ENCODE measurements around the gene CCNL2.
A peak's percentile ranks its signal among the peaks of the same experiment; 100 is the strongest.
"Not testable (repeated sequence)": the region's sequence is repeated elsewhere in the genome, so short reads cannot be mapped to it uniquely, and the experiment has no call there.

Gene CCNL2

GRCh38 chr1:1419363-1419812 is 20.3 kb upstream of the CCNL2 start:
- DNase-seq = no peak

DNA sequence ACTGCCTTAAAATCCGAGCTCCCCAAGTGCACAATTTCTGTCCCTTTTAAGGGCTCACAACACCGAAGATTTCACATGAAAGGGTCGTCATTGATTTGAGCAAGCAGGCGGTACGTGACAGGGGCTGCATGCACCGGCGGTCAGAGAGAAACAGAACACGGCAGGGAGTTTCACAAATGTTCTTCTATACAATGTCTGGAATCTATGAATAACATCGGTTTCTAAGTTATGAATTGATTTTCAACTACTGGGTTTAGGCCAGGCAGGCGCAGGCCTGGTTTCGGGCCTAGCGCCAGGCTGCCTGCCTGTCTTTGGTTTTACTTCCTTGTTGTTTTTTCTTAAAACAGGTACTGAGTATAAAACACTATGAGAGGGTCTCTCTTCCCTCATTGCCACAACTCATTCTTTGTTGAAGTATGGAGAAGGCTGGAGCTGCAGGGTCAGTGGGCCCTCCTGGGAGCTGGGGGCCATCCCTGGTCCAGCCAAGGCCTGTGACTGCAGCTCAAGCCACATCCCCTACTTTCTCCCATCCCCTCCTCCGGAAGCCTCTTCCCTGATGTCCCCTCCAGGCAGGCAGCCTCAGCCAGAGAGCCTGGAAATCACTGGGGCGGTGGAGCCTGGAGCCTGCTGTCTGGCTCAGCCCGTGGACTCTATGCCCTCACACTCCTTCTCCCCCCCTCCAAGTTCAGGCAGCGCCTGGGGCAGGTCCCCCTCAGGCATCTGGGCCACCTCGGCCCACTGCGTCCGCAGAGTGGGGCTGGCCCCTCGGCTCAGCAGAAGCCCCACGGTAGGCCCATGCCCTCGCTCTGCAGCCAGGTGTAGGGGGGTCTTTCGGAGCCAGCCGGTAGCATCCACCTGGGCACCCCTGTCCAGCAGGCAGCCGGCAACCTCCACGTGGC is 19.6 kb upstream of the CCNL2 start:
- no peak for DNase-seq

- not testable (repeated sequence) for DNase-seq
Observed at GRCh38 chr1:1417825-1418463, 18.8 kb upstream of the CCNL2 start.

DNA sequence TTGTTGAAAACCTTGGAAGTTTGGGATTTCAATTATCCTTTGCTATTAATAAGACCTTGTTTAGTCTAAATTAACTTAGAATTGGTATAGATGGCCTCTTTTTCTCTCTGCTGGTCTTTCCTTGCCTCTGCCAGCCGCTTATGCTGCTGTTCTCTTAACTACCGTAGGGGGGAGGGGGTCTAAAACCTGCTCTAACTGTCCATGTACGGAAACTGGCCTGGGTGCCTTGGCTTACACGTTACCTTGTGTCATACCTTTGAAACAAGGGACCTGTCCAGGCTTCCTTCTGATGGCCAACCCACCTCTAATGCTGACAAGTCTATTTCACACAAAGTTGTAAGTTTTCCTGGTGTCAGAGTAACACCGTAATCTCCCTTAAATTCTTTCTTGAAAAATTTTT is 18.3 kb upstream of the CCNL2 start:
- not testable (repeated sequence) for DNase-seq

- DNase-seq = no peak
Observed at GRCh38 chr1:1415751-1416150, 16.6 kb upstream of the CCNL2 start.

DNA sequence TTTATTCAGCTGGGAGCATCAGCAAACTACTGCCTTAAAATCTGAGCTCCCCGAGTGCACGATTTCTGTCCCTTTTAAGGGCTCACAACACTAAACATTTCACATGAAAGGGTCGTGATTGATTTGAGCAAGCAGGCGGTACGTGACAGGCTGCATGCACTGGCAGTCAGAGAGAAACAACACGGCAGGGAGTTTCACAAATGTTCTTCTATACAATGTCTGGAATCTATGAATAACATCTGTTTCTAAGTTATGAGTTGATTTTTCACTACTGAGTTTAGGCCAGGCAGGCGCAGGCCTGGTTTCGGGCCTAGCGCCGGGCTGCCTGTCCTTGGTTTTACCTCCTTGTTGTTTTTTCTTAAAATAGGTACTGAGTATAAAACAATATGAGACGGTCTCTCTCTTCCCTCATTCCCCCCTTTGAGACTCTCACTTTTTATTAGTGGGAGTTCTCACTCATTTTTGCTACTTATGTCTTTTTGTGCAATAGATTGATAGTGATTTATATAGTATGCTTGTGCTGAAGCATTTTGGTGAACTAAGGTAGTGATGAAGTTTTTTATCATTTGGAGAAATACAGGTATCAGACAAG is 13.3 kb upstream of the CCNL2 start:
- not testable (repeated sequence) for DNase-seq

GRCh38 chr1:1411626-1412025 is 12.5 kb upstream of the CCNL2 start:
- no peak for DNase-seq

- not testable (repeated sequence) for DNase-seq
Observed at GRCh38 chr1:1410238-1410637, 11.1 kb upstream of the CCNL2 start.

GRCh38 chr1:1407636-1408318 is 8.6 kb upstream of the CCNL2 start:
- DNase-seq = no peak

GRCh38 chr1:1406821-1407635 is 7.9 kb upstream of the CCNL2 start, which contains the start of gene MRPL20:
Gene MRPL20 (minus strand): TSS chr1:1407293. CDS start chr1:1407217, 76 bp downstream.
- DNase-seq = peak; percentile 87 to 96

GRCh38 chr1:1406101-1406820 is 7.1 kb upstream of the CCNL2 start:
- no peak for DNase-seq

GRCh38 chr1:1403653-1404052 is 4.5 kb upstream of the CCNL2 start:
- DNase-seq = no peak

- DNase-seq = not testable (repeated sequence)
Observed at GRCh38 chr1:1402901-1403392, 3.8 kb upstream of the CCNL2 start.

- peak in 1 of 2 experiments; percentile 59 for DNase-seq
Observed at GRCh38 chr1:1402072-1402900, 3.2 kb upstream of the CCNL2 start.

- no peak for DNase-seq
Observed at GRCh38 chr1:1401457-1402010, 2.4 kb upstream of the CCNL2 start.

DNA sequence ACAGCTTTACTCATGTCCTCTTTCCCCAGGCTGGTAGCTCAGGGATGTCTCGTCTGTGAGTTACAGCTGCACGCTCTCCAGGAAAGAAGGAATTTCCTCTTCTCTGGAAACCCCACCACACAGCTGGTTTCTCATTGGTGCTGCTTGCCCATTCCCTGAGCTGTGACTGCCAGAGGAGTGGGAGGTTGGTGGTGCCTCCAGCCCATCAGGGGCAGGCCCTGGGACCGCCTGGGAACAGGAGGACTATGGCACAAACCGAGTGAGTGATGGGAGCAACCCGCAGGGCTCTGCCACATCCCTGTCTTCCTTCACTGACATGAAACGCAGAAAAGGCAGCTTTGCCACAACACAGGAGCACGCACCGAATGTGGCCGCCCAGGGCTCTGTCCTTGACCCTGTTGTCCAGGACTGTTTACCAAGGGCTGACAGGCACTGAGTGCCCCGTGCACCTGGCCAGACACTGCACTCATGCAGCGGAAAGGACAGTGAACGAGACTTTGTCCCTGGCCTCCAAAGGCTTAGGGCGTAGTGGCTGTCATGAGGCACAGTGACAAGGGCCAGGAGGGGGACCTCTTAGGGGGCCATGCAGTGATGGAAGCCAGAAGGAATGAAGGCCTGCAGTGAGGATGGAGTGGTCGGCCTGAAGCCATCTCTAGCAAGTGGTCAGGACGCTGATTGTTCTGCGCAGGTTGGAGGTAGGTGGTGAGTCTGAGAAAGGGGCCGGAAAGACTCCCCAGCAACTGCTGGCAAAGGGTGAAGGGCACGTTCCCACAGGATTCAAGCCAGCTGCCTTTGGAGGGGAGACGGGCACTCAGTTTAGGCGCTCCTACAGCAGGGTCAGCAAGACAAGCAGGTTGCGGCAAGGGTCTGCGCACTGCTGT is 1.7 kb upstream of the CCNL2 start:
- DNase-seq = no peak

DNA sequence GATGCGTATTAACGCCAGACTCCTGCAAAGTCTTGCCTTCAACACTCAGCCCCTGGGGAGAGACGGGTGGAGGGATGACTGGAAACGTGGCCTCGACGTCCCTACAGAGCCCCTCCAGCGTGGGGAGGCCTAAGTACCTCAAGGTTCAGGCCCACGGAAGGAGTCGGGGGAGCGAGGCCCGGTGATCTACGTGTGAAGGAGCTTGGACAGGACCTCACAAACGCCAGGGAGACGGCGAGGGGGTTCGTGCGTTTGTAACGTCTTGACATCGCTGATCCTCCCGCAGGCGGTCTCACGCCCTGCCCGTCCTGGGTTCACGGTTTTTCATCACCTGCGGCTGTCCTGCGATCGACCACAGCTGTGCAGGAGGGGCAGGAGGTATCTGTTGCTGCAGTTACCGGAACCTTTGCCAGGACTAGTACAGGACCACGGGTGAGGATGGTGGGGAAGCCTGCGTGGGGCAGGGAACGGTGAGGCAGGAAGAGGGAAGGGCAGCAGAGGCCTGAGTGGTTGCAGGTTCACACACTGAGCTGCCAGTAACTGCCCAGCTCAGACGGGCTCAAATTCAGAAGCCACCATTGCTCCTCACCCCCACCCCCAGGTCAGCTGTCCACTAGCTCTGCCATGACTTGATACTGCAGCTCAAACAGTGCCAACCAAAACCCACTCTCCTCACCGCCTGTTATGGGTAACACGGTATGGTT is 889 bp upstream of the CCNL2 start:
- no peak for DNase-seq

GRCh38 chr1:1398677-1399186 is 403 bp downstream of the CCNL2 start:
- no peak for DNase-seq
